HG03196 (cell line): ENCODE measurements around the gene ST6GALNAC2.

ENCODE experiments used
- ATAC-seq: cut with Tn5 transposase; IDR thresholded peaks from one replicate; pipeline ENCODE4 v1.9.1; 2021; ENCODE audit not compliant: unreplicated experiment

The ST6GALNAC2 gene

GRCh38 chr17:76557368-76558197 is 28.1 kb downstream of the ST6GALNAC2 start:
- peak; percentile 86 for ATAC-seq

GRCh38 chr17:76556765-76557367 is 28.8 kb downstream of the ST6GALNAC2 start:
- ATAC-seq = peak; percentile 25

GRCh38 chr17:76554131-76554530 is 31.5 kb downstream of the ST6GALNAC2 start:
- no peak for ATAC-seq

GRCh38 chr17:76553178-76553908 is 32.3 kb downstream of the ST6GALNAC2 start:
- ATAC-seq = no peak

- ATAC-seq = no peak
Observed at GRCh38 chr17:76551685-76552084, 34.0 kb downstream of the ST6GALNAC2 start.

- ATAC-seq = no peak
Observed at GRCh38 chr17:76550712-76551615, 34.7 kb downstream of the ST6GALNAC2 start.

GRCh38 chr17:76549539-76549938 is 36.1 kb downstream of the ST6GALNAC2 start:
- ATAC-seq = no peak

- ATAC-seq = no peak
Observed at GRCh38 chr17:76549215-76549518, 36.5 kb downstream of the ST6GALNAC2 start.

- ATAC-seq = no peak
Observed at GRCh38 chr17:76548378-76549214, 37.1 kb downstream of the ST6GALNAC2 start.

- no peak for ATAC-seq
Observed at GRCh38 chr17:76547642-76548202, 37.9 kb downstream of the ST6GALNAC2 start.

- no peak for ATAC-seq
Observed at GRCh38 chr17:76547183-76547641, 38.4 kb downstream of the ST6GALNAC2 start.

- no peak for ATAC-seq
Observed at GRCh38 chr17:76546556-76547182, 39.0 kb downstream of the ST6GALNAC2 start.

GRCh38 chr17:76545918-76546555 is 39.6 kb downstream of the ST6GALNAC2 start:
- no peak for ATAC-seq

- ATAC-seq = no peak
Observed at GRCh38 chr17:76544546-76545365, 40.9 kb downstream of the ST6GALNAC2 start.

GRCh38 chr17:76543826-76544545 is 41.7 kb downstream of the ST6GALNAC2 start:
- ATAC-seq = no peak

- no peak for ATAC-seq
Observed at GRCh38 chr17:76543482-76543825, 42.2 kb downstream of the ST6GALNAC2 start.

GRCh38 chr17:76542984-76543383 is 42.7 kb downstream of the ST6GALNAC2 start:
- ATAC-seq = no peak
